Right ventricle myocardium superior (tissue), 1 donor: ENCODE results near the gene SIPA1L2. TPM values are rescaled to one million over a fixed set of nuclear protein-coding genes. Genes with fewer than 3 reads are reported as not detected.

Experiments used
- ATAC-seq: fragments of 200-7000 bp; cut with Tn5 transposase; one replicate; pipeline ENCODE4 v1.9.1; 2020; ENCODE audit warnings: mild to moderate bottlenecking; ENCODE audit not compliant: poor library complexity
- DNase-seq: peaks from one replicate; pipeline ENCODE4 v3.0.0-alpha.2; 2020
- intact Hi-C: fragments of 100-400 bp; cut with DNase I; formaldehyde crosslinking; loops from one replicate; pipeline ENCODE4 v1.11.2; 2022
- total RNA-seq: library from RNA; stranded (reverse); fragmentation: NEBNext Ultra II Directional; extraction: Animal tissue kit (Norgen Biotek cat#: 25700); gene quantifications from one replicate; pipeline ENCODE4 v1.2.1, GENCODE V29; 2021
- donor health status: DM: no; HTN: yes; CAD: no; lungs with severe emphysema.

Gene SIPA1L2
- total RNA-seq, 1 donor from 2014 or later: 120 TPM

DNA sequence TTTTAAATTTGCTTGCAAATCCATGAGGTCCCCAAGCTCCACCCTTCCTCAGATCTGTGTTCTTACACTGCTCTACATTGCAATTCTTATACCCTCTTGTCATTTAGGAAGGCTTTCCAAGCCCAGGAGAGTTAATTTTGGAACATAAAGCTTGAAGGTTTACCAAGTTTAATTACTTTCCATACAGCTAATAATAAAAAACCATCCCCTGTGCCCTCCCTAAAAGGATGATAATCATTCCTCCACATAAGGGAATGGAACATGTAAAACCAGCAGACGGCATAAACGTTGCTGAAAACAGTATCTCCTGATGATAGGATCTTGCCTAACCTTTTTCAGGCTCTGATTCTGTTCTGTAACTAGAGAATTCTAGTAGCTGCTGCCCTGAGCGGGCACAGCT, 23.9 kb upstream of the SIPA1L2 start:
- intact Hi-C loops: no loop called here
- ATAC-seq (no peak), DNase-seq (no peak)

DNA sequence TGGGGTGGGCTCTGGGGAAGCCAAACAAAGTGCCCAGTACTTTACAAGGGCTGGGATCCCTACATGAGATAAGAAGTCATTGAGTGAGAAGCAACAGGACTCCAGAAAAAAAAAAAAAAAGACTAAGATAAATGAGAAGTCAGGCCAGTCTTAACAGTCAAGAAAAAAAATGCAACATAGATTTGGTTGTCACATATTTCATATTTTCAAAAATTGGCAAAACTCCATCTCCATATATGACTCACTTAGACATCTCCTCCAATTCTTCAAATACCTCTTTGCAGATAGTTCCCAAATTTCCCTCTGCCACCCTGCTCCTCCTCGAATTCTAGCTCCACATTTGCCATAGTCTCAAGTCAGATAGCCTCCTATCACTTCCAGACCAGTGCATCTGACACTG, 20.9 kb upstream of the SIPA1L2 start:
- intact Hi-C loops: no loop called here
- no peak for ATAC-seq
- no peak for DNase-seq

DNA sequence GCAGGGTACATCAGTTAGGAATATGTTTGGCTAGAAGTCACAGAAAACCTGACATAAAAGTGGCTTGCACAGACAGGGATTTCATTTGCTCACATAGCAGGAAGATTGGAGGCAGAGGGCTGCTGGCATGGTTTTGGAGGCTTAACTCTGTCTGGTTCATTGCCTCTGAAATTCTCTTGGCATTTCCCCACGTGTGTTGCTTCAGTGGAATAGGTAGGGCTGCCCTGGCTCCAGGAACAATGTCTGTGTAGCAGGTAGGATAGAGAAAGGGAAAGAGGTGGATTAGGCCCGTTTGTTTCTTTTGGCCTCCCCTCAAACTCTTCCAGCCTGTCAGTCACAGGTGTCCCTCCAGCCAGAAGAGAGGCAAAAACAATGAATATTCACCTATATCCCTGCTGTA, 20.5 kb upstream of the SIPA1L2 start:
- intact Hi-C loops: no loop called here
- DNase-seq (no peak), ATAC-seq (no peak)

- intact Hi-C loops: no loop called here
- ATAC-seq (no peak), DNase-seq (no peak)
Observed at GRCh38 chr1:232648316-232648715, 18.4 kb upstream of the SIPA1L2 start.

GRCh38 chr1:232644209-232644608, 14.3 kb upstream of the SIPA1L2 start:
- DNase-seq (no peak), ATAC-seq (no peak)
- intact Hi-C loops: no loop called here

- DNase-seq: no peak
- intact Hi-C loops: no loop called here
- ATAC-seq: no peak
Observed at GRCh38 chr1:232643251-232643650, 13.3 kb upstream of the SIPA1L2 start.

DNA sequence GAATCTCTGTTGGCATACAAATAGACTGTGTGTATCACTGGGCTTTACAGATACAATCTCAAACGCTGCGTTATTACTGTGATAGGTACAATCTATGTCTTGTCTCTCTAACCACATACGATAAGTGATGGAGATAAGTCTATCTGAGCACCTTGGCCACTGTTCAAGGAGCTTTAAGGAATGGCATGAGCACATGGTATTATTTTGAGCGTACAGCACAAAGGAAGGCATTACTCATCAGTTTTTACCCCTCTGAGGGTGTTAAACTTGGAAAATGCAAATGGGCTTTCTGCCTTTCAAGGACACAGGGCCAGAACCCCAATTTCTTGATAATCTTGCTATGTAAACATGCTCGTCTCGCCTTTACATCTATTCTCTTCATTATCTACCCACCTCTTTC, 11.6 kb upstream of the SIPA1L2 start:
- intact Hi-C loops: no loop called here
- ATAC-seq (no peak), DNase-seq (no peak)

DNA sequence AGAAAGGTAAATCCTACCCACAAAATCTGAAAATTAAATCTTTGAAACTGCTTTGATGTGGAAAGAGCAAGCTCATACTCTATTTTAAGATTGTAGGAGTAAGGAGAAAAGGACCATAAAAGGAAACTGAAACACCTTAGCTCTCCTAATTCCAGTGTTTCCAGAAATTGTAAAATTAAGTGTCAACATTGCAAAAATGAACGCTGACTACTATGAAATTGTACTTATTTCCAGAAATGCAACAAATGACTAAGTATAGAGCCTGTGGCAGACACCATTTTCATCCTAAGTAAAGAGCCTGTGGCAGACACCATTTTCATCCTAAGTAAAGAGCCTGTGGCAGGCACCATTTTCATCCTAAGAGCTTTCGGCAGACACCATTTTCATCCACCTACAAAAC, 6.9 kb upstream of the SIPA1L2 start:
- ATAC-seq (no peak), DNase-seq (no peak)
- intact Hi-C loops: loop anchor here (5.0 to 10.0 kb wide), 4 partner anchors 328 to 606 kb away; no protein-coding TSS in a partner anchor

- DNase-seq (no peak), ATAC-seq (peak; percentile 70)
- intact Hi-C loops: loop anchor here (5.0 to 10.0 kb wide), 4 partner anchors 329 to 606 kb away; no protein-coding TSS in a partner anchor
Observed at GRCh38 chr1:232635778-232636356, 5.9 kb upstream of the SIPA1L2 start.

DNA sequence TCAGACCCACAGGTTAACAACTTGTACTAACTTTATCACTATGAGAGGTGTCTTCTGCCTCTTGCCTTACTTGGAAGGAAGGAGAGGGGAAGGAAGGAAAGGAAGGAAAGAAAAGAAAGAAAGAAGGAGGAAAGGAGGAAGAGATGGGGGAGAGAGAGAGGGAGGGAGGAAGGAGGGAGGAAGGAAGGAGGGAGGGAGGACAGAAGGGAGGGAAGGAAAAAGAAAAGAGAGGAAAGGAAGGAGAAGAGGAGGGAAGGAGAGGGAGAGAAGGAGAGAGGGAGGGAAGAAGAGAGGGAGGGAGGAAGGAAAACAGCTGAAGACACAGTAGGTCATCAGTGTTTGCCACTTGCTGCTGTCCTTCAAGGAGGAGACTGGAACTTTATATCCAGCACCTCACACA, 5.3 kb upstream of the SIPA1L2 start:
- ATAC-seq (no peak), DNase-seq (no peak)
- intact Hi-C loops: loop anchor here (5.0 to 10.0 kb wide), 4 partner anchors 330 to 607 kb away; no protein-coding TSS in a partner anchor

GRCh38 chr1:232634096-232634495, 4.2 kb upstream of the SIPA1L2 start:
- DNase-seq: peak; percentile 52
- intact Hi-C loops: loop anchor here (10.0 kb wide), 1 partner anchor 331 kb away; no protein-coding TSS in a partner anchor
- no peak for ATAC-seq

DNA sequence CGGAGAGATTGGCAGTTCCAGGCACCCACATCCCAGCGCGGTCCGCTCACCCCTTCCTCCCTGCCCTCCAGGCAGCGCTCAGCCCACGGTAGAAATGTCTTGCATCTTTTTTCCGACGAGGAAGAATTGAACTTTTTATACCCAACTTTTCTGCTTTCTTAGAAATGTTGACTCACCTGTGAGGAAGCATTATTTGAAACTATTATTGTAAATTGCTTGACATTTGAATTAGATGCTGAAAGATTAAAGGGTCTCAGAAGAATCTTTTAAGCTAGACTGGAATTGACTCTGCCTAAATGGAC, 912 bp upstream of the SIPA1L2 start:
- ATAC-seq (no peak), DNase-seq (no peak)
- intact Hi-C loops: loop anchor here (10.0 kb wide), 1 partner anchor 334 kb away; no protein-coding TSS in a partner anchor

GRCh38 chr1:232629250-232630046, 485 bp downstream of the SIPA1L2 start:
- intact Hi-C loops: loop anchor here (10.0 kb wide), 5 partner anchors 75 to 765 kb away; no protein-coding TSS in a partner anchor
- DNase-seq: peak; percentile 72
- peak; percentile 6 for ATAC-seq

DNA sequence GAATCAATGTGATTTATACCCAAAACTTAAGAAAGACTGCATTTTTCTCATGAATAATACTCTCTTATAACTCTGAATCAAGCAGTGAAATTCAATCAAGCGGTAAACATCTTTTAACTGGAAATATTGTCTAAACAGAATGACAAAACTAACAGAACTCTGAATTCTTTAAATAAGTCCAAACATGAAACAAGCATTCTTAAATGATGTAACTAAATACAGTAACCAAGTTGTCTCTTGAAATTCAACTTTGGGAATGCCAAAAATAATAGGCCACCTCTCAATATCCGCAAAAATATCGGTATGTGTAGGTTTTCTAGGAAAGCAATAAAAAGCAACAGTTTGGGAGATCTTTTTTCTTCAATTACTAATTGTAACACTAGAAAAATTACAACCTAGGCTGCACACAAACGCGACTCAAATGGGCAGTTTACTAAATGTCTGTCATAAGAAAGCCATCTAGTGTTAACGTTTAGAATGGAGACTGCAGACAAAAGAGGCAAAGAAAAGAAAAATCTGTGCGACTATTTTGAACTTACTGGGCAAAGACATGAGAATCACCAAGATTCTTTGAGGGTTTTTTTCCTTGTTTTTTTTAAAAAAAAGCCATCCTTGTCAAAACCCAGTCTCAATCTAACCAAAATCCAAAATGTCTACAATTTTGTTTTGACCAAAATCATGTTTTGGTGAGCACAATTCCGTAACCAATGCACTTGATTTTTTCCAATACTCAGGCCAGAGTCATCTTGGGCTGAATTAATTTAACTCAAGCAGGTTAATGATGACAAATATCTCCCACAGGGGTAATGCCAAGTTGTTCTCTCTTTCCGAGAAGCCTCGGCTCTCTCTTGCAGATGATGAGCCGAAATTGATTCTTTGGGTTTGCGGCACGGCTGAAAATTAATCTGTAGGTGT, 1.3 kb downstream of the SIPA1L2 start:
- intact Hi-C loops: loop anchor here (10.0 kb wide), 4 partner anchors 74 to 764 kb away; no protein-coding TSS in a partner anchor
- ATAC-seq (peak; percentile 24), DNase-seq (no peak)

- intact Hi-C loops: loop anchor here (10.0 kb wide), 4 partner anchors 73 to 763 kb away; no protein-coding TSS in a partner anchor
- no peak for ATAC-seq
- no peak for DNase-seq
Observed at GRCh38 chr1:232627645-232628334, 2.1 kb downstream of the SIPA1L2 start.

DNA sequence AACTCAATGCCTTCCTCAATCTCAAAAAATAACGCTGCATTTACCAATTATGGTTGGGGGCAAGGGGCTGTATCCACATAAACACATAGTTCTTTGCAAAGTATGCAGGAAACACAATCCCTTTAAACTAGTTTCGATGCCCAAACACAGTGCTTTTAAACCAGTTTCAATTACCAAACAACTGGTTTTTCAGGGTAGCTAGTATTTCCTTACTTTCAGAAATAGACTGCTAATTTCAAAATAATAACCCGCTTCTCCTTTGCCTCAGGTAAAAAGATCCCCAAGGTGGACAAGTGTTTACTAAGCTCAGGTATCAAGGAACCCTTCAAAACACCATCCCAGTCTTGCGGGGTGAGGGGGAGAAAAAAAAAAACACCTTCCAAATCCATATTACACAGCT, 2.8 kb downstream of the SIPA1L2 start:
- intact Hi-C loops: loop anchor here (10.0 kb wide), 4 partner anchors 72 to 762 kb away; no protein-coding TSS in a partner anchor
- ATAC-seq (no peak), DNase-seq (no peak)

DNA sequence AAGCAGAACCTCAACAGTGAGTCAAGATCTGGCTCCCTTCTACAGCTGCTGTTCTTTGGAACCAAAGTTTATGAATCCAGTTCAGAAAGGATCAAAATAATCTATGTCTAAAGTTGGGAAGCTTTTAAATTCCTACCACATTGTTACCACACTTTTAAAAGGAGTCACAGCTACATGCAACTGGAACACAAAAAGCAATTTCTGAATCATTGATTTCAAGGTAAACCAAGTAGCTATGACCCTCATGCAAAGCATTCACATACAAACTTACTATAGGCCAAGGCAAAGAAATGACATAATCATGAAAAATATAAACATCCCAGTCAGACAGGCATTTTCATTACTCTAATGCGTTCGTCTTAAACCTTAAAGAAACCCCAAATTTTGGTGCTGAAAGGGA, 3.5 kb downstream of the SIPA1L2 start:
- intact Hi-C loops: loop anchor here (10.0 kb wide), 4 partner anchors 72 to 762 kb away; no protein-coding TSS in a partner anchor
- ATAC-seq (no peak), DNase-seq (no peak)

DNA sequence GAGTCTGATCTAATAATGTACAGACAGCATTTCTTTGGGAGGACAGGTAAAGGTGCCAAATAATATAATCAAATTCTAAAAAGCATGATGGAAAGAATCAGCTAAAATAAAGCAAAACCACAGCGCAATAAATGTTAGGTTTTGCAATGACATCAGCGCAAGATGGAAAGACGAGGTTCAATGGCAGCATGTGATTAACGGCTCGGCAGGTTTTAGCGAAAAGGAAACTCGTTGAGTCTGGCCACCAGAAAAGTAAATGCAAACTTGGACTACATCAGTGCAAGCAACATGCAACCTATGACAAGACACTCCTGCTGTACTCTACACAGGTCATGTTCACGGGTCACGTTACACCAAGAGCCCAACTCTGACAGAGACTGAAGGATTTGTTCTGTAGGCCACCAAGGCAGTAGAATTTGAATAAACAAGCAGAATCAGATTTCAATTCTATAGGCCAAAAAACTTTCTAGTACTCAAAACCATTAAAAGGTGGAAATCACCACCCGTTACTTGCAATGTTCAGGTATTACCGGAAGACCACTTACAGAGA, 4.5 kb downstream of the SIPA1L2 start:
- DNase-seq (no peak), ATAC-seq (no peak)
- intact Hi-C loops: loop anchor here (10.0 kb wide), 4 partner anchors 71 to 761 kb away; no protein-coding TSS in a partner anchor
